ENCODE measurements around the gene CDC45. TPM values are rescaled to one million over a fixed set of nuclear protein-coding genes. Genes with fewer than 3 reads are reported as not detected.

Gene CDC45
- total and polyA plus RNA-seq, 3 donors from 2014 or later: 38.8 to 47.2 (median 43.7) TPM

DNA sequence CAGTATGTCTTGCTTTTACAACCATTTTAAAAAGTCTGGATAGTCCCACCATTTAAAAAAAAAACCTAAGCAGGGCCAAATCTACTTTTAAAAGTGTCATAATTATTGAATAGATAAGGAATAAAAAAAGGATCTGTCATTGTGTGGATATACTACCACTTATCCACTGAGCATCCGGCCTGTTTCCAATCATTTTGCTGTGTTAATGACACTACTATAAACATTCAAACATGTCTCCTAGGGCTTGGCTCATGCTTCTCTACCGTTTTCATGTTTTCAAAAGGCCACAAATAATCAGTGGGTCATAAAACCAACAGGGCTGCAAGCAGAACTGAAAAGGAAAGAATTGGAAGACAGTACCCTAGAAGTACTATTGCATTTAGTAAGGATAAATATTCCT, 19.7 kb upstream of the CDC45 start:
- DNase-seq: no peak
- no peak for TF ChIP-seq POLR2A (IDR thresholded peaks at IDR 0.05)
- intact Hi-C loops (cut with DNase I; ENCODE audit: low total_unique reads): no loop called here
- no peaks in the 10 kb centered on the region for H3K9me3 ChIP-seq
- H3K36me3 ChIP-seq (ENCODE audit: low read depth, missing control alignments): no peaks in the 10 kb centered on the region
- WGBS, 2 donors: 81 to 85% methylated on average over 2 of the region's 2 CpGs
- no peaks in the 10 kb centered on the region for H3K4me1 ChIP-seq
- H3K27me3 ChIP-seq: no peaks in the 10 kb centered on the region
- H3K4me3 ChIP-seq: no peak overlapping the region
- H3K27ac ChIP-seq: no peak overlapping the region

DNA sequence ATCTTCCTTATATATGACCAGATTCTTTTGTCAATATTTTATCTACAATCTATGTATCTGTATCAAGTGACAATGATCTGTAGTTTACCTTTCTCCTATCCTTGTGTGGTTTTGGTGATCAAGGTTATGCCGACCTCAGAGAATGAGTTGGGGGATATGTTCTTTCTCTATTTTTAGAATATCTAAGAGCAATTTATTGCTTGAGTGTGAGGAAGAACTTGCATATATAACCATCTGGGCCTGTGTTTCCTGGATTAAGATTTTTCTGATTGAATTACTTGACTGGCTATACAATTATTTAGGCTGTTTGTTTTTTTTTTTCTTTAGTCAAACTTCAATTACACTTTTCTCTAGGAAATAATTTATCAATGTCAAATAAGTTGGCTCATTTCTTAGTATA, 18.2 kb upstream of the CDC45 start:
- WGBS, 2 donors: 85 to 98% methylated on average over 1 of the region's 1 CpG
- TF ChIP-seq POLR2A (IDR thresholded peaks at IDR 0.05): no peak
- TF ChIP-seq, protein P1, sequence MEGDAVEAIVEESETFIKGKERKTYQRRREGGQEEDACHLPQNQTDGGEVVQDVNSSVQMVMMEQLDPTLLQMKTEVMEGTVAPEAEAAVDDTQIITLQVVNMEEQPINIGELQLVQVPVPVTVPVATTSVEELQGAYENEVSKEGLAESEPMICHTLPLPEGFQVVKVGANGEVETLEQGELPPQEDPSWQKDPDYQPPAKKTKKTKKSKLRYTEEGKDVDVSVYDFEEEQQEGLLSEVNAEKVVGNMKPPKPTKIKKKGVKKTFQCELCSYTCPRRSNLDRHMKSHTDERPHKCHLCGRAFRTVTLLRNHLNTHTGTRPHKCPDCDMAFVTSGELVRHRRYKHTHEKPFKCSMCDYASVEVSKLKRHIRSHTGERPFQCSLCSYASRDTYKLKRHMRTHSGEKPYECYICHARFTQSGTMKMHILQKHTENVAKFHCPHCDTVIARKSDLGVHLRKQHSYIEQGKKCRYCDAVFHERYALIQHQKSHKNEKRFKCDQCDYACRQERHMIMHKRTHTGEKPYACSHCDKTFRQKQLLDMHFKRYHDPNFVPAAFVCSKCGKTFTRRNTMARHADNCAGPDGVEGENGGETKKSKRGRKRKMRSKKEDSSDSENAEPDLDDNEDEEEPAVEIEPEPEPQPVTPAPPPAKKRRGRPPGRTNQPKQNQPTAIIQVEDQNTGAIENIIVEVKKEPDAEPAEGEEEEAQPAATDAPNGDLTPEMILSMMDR (IDR thresholded peaks at IDR 0.05): no peak
- DNase-seq: no peak
- H3K4me1 ChIP-seq: no peaks in the 10 kb centered on the region
- intact Hi-C loops (cut with DNase I; ENCODE audit: low total_unique reads): no loop called here
- no peak overlapping the region for H3K4me3 ChIP-seq
- H3K27me3 ChIP-seq: no peaks in the 10 kb centered on the region
- no peak overlapping the region for H3K27ac ChIP-seq
- no peaks in the 10 kb centered on the region for H3K9me3 ChIP-seq
- H3K36me3 ChIP-seq (ENCODE audit: low read depth, missing control alignments): no peaks in the 10 kb centered on the region

DNA sequence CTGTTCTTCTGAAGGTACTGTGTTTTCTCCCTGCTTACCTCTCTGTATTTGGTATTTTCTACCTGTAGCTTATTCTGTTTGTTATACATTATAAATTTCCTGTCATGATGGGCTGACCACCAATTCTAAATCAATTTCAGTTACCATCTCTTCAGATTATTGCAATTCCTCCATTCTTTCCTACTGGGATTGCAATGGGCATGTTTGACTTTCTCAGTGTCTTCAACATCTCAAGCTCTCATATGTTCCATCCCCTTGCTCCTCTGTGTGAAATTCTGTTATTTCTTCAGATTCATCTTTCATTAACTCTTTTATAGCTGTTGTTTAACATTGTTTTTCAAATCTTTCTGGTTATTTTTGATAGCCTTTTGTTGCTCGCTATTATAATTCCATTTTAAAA, 16.7 kb upstream of the CDC45 start:
- intact Hi-C loops (cut with DNase I; ENCODE audit: low total_unique reads): no loop called here
- TF ChIP-seq, protein P1 (IDR thresholded peaks at IDR 0.05): no peak
- TF ChIP-seq POLR2A (IDR thresholded peaks at IDR 0.05): no peak
- Histone ChIP-seq H3K4me1 (no peaks in the 10 kb centered on the region), H3K27me3 (no peaks in the 10 kb centered on the region), H3K36me3 (ENCODE audit: low read depth, missing control alignments) (no peaks in the 10 kb centered on the region), H3K27ac (no peak overlapping the region), H3K4me3 (no peak overlapping the region), H3K9me3 (no peaks in the 10 kb centered on the region)
- no peak for DNase-seq
- 94 to 97% methylated on average over 1 of the region's 1 CpG for WGBS, 2 donors

DNA sequence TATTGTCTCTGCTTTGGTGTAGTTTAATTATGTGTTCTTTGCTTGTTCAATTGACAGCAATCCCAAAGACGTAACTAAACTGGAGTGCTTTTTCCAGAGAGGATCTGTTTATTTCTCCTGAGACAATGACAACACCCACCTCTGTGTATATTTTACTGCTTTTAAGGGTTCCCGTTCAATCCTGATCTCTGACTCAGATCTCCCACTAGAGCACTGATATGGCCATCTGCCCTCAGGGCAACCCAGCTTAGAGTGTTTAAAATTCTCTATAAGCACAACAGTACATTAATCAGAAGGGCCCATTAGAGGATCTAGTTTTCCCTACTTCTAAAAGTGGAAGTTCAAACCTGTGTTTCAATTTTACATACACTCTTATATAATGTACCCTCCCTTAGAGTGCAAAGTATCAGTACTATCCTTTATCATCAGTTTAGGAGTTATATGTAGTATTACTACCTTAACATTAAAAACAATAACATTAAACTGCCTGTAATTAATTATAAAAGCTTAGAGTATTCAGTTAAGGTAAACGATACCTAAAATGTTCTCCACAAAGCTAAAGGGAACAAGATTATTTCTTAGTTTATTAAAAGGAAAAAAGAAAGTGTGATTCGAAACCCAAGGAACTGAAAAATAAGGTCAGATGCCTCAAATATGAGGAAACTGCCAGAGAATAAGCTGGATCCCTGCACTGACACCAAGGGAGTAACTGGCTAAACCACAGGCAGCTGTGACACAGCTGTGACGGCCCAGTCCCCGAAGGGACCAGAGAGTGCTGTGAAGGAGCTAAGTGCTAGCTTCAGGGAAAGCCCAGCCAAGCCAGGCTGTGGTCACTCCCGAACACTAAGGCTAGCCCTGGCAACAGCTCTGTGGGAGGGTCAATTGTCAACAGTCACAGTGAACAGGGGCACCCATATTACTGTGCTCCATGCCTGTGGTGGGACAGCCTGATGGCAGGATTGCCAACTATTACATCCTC, 15.9 kb upstream of the CDC45 start:
- Histone ChIP-seq H3K27ac (no peak overlapping the region), H3K4me1 (no peaks in the 10 kb centered on the region), H3K9me3 (no peaks in the 10 kb centered on the region), H3K4me3 (no peak overlapping the region), H3K36me3 (ENCODE audit: low read depth, missing control alignments) (no peaks in the 10 kb centered on the region), H3K27me3 (no peaks in the 10 kb centered on the region)
- 71 to 80% methylated on average over 7 of the region's 7 CpGs for WGBS, 2 donors
- no peak for DNase-seq
- no peak for TF ChIP-seq POLR2A (IDR thresholded peaks at IDR 0.05)
- TF ChIP-seq, protein P1 (IDR thresholded peaks at IDR 0.05): no peak
- intact Hi-C loops (cut with DNase I; ENCODE audit: low total_unique reads): no loop called here

DNA sequence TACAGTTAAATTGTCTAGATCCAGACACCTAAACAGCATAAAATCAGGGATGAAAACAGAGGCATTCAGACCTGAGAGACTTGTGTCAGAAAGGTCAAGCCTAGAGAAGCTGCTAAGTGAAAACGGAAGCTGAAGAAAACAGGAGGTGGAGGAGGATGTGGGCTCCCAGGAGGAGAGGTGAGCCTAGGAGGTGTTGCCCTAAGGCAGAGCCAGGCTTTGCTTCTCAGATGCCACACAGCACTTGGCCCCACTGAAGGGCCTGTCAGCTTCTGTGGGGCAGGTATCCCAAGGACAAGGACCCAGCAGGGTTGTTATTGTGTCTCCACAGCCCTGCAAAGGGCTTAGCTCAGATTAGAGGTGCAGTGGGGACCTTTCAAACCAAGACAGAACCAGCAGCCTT, 15.2 kb upstream of the CDC45 start:
- Histone ChIP-seq H3K27ac (no peak overlapping the region), H3K27me3 (no peaks in the 10 kb centered on the region), H3K4me3 (no peak overlapping the region), H3K36me3 (ENCODE audit: low read depth, missing control alignments) (no peaks in the 10 kb centered on the region), H3K9me3 (no peaks in the 10 kb centered on the region), H3K4me1 (no peaks in the 10 kb centered on the region)
- intact Hi-C loops (cut with DNase I; ENCODE audit: low total_unique reads): no loop called here
- TF ChIP-seq POLR2A (IDR thresholded peaks at IDR 0.05): no peak
- TF ChIP-seq, protein P1 (IDR thresholded peaks at IDR 0.05): no peak
- WGBS, 2 donors: 75 to 85% methylated on average over 1 of the region's 1 CpG
- DNase-seq: no peak

Data from testis (tissue), 3 donors.